A172 (cell line): Measurements from ENCODE around the gene SLC41A1. TPM values are rescaled to one million over a fixed set of nuclear protein-coding genes. Genes with fewer than 3 reads are reported as not detected.
"Not testable (repeated sequence)": the region's sequence is repeated elsewhere in the genome, so short reads cannot be mapped to it uniquely, and the experiment has no call there.

Experiments
- DNase-seq: peaks from one replicate; pipeline ENCODE4 v3.0.0-alpha.2; 2015; ENCODE audit warnings: low spot score
- total RNA-seq: library from RNA; depleted of rRNA; stranded (reverse); fragments of >200 nt; shearing (Covaris generic); gene quantifications from 2 replicates; pipeline ENCODE4 v1.2.3, GENCODE V29; 2014; rRNA removed

SLC41A1 gene
- 19.2 and 28.6 TPM in 2 replicates for total RNA-seq

GRCh38 chr1:205812878-205813754, at the start of gene SLC41A1:
SLC41A1 (minus strand) TSS chr1:205813198; CDS start chr1:205810441, 2,757 bp downstream.
- peak; percentile 91 for DNase-seq

DNA sequence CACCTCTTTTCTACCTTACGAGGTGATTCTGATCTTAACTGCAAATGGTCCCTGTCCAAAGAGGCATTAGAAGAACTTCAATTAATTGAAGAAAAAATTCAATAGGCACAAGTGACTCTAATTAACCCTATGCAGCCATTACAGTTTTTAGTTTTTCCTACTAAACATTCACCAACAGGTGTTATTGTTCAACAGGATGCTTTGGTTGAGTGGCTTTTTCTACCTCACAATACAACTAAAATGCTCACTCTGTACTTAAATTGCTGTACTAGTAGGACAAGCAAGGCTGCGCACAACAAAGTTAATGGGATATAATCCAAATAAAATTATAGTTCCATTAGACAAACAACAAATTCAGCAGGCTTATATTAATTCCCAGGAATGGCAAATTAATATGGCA, 48.5 kb upstream of the SLC41A1 start:
- DNase-seq, result no peak

GRCh38 chr1:205858141-205858961, 45.4 kb upstream of the SLC41A1 start:
- DNase-seq, result no peak

DNA sequence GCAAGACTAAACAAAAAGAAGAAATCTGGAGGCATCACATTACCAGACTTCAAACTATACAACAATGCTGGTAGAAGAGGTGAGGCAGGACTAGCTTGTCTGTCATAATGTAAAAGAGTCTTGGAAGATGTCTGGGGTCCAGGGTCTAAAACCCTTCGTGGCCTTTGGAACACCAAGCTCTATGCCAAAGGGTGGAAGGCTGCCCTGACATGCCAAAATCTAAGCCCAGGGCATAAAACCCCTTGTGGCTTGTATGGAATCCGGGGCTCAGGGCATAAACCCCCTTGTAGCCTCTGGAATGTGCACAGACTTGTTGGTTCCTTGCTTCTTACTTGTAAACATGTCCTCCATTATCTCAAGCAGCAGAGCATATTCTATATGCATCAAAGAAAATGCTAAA, 44.5 kb upstream of the SLC41A1 start:
- not testable (repeated sequence) for DNase-seq

- DNase-seq, result no peak
Measured at GRCh38 chr1:205856433-205856832, 43.4 kb upstream of the SLC41A1 start.

DNA sequence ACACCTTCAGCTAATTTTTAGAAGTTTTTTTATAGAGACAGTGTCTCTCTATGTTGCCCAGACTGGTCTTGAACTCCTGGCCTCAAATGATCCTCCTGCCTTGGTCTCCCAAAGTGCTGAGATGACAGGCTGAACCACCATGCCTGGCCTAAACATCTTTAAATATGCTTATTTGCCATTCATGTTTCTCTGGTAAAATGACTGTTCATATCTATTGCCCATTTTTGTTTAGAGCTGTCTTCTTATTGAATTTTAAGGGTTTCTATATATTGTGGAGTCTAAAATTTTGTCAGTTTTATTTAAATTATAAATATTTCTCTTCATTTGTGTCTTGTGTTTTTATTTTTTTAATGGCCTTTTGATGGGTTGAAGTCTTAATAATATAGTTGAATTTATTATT, 40.0 kb upstream of the SLC41A1 start:
- no peak for DNase-seq

DNA sequence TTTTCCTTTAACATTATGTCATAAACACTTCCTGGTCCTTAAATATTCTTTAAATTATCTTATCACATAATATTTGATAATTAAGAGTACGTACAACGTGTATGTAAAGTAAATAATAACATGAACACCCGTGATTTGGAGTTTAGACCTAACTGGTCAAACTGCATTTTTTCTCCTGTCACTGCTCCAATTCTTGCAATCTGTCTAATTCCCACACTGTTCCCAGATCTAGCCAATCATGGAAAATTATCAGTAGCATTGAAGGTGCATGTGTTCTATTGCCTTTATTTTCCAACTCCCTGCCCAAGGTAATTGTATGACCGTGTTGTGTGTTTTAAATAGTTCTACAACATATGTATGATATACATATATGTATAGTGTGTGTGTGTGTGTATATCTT, 39.0 kb upstream of the SLC41A1 start:
- DNase-seq, result no peak

DNA sequence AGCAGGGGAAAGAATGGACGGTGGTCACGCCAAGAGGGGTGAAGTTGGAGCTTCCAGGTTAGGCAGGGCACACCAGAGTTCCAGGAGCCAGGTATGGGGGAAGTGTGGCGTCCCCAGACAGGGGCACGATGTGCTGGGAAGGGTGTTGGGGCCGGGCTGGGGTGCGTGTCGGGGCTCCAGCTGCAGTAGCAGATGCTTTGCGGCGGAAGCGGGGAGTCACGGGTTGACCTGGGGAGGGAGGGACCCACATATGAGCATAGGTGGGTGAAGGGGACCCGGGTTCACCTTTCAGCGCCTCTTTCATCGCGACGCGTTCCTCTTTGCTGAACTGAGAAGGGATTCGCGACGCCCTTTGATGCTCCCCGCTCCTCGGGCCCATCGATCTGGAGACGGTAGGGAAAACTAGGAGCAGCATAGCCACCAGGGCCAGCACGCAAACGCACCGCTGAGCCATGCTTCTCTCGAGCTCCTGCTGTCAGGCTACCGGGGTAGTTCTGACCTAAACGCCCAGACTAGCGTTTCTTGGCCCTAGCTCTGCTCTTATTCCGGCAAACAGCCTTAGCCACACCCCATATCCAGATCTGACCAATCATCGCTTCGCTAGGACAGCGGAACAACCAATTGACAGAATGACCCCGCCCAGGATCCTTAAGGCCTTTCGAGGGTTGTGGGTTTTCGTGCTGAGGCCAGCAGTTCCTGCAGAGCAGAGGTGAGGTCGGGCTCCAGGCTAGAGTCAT, 36.8 kb upstream of the SLC41A1 start, which contains the start of gene PM20D1:
Gene PM20D1, minus strand, starts transcription at position 514 of the 737 bp plus-strand sequence. Its CDS starts 60 bp downstream, at position 454.
- no peak for DNase-seq

DNA sequence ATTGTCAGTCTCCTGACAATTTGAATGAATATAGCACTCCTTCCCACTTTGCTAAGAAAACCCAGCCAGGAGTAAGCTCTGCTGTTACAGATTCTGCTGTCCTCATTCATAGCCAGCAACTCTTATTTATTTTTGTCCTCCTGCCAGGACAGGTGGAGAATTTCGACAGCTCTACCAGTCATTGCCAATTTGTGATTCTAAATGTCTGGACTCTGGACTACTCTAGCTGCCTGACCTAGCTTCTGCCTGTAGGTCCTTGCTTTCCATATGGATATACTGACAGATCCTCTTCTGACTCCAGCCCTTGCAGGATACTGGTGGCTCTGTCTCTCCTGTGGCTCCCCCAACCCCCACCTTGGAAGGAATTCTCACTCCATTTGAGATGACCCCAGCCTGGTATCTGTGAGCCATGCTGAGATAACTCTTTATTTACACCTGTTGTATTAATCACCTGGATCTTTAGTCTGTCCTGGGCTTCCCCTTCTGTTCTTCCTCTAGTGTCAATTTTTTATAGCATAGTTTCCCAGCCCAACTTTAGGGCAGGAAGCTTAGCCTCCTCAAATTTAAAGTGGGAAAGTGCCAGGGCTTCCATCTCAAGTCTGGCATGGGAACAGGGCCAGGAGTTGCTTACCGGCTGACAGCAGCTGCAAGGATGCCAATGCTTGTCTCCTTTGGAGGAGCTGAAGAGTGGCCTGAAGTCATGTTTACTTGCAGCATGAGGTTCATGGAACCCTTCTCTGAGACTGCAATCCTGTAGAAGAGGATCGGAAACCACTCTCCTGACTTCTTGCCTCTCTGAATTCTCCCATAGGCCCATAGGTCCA, 30.2 kb upstream of the SLC41A1 start:
- DNase-seq, result no peak

DNA sequence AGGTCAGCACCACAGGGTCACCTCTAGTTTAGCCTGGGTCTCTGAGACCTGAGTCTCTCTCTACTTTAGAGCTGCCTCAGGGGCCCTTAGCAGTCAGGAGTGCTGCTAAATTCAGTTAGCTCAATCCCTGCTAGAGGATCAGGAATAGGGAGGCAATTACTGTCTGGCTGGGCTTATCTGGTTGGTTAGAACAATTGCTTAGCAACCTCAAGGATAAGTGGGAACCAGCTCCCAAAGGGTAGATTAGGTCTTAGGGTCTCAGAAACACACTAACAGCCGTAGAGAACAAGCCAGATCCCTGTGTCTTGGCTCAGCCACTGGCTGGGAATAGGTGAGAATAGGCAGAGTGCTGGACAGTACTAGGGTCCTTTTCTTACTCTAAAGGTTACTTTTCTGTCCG, 29.2 kb upstream of the SLC41A1 start:
- DNase-seq, result no peak

DNA sequence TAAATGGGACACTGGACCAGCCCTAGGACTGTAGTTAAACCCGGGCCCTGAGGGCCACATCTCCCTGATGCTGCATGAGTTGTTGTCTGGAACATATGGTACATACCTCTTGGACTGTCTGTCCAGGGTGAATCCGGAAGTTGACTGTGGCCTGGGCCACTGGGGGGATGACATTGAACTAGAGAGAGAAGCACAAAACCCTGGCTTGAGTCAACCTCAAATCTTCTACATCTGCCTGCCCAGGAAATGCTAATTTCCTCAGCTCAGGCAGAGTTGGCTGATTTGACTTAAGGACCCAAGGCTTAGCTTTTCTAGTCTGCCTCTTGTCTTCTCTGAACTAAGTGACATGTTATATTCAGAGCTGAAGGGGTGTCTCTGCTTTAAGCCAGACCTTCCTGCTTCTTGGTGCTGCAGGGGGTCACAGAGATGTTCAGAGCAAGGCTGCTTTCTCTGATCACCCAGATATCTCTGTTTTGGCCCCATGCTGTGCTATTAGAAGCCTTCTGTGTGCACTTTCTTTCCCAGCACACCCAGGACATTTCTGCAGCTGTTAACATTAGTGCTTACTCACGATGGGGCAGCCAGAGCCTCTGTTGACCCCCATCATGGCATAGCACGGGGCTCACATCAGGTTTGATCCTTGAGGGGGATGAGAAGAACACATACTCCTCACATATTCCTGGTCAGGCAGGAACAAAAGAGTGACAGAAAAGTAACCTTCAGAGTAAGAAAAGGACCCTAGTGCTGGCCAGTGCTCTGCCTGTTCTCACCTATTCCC, 27.3 kb upstream of the SLC41A1 start:
- DNase-seq, result no peak

DNA sequence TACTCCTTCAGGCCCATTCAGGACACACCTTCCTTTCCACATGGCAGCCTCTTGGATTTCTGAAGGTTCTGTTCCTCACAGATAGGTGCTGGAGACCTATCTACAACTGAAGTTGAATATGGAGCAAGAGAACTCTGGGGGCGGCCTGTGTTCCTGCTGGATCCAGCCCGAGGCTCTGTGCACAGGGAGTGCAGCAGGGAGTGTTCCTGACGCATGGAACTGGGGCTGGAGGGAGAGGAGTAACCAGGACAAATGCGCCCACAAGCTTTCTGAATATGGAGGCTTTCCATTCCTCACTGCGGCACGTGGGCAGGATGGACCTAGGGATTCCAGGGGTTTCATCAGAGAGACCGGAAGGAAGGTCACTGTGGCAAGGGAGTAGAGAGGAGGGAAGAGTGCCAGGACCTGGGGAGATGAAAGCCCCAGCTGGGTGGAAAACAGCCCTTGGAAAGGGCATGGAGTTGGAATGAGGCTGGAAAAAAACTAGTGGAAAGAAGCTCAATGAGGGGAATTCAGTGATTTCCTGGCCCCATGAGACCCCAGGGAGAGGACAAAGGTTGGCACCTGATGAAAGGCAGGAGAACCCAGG, 24.5 kb upstream of the SLC41A1 start:
- no peak for DNase-seq

DNA sequence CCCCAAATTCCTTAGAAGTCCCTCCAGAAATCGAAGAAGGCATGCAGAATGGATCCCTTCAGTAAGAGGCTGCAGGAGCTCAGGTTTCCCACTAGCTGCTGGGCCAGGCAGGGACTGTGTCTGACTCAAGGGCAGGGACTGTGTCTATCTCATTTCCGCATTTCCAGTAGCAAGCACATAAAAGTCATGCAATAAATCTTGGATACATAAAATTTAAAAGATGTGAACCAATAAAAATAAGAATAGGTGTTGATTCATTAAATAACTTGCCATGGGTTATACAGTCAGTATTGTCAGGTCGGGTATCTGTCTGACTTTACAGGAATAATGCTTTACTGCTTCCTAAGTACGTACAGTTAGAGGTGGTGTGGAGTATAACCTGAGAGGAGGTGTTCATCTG, 21.8 kb upstream of the SLC41A1 start:
- no peak for DNase-seq

DNA sequence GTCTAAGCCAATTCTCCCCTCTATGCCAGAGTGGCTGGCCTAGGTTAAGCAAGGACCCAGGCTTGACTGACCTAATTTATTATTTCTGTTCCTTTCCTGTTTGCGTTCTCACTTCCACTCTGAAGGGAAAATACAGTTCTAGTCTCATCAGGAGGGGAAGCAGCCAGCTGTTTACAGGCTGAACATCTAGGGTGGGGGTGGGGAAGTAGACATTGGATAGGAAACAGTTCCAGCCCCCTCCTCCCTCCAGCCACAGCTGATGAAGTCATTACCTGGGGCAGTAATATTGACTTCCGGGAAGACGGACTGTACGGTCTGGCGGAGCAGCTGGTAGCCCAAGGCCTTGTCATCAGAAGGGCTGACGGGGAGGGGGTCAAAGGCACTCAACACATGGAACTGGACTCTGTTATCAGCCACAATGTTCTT, 19.3 kb upstream of the SLC41A1 start:
- DNase-seq, result no peak

GRCh38 chr1:205827623-205828022, 14.6 kb upstream of the SLC41A1 start:
- DNase-seq, result no peak

DNA sequence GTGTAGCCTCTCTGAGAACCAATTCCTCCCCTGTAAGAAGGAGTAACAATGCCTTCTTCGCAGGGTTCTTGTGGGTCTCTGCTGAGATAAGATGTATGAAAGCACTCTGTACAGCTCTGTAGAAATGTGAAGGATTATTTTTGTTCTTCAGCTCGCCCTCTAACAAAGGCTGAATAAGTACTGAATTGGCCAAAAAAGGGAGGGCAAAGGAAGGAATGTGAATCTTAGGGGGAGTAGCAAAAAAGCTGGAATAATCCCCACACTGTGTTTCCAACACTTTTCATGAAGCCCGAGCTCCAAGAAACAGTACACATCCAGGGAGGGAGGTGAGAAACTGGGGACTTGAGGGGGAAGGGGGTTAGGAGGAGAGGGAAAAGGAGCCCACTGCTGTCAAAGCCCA, 14.0 kb upstream of the SLC41A1 start:
- DNase-seq, result no peak

DNA sequence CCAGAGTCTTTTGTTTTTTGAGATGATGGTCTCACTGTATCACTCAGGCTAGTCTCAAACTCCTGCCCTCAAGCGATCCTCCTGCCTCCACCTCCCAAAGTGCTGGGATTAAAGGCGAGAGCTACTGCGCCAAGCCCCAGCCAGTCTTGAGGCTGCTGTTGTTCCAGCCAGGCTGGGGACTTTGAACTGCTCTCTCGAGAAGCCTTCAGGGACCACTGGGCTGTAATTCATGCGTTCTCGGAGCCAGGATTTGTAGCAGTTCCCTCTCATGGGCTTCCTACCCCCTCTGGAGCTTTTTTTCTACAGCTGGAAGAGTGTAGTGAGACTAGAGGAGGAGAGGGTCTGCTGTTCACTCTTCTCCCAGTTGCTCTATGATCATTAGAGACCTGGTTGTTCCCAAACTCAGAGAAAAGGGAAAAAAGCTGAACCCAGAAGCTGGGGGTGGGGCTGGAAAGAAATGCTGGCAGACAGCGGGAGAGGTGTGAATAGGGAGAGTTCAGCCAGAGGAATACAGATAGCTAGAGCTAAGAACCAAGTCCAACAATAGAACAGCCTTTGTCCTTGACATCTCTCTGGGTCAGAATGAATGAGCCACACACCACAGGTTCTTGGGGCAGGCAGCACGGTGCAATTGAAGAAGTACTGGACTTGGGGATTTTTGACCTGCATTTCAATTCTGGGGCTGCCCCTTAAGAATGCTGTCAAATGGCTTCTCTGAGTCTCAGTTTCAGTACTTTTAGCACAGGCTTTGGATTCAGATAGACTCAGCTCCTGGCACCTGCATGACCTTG, 13.2 kb upstream of the SLC41A1 start:
- no peak for DNase-seq

GRCh38 chr1:205824180-205824579, 11.2 kb upstream of the SLC41A1 start:
- no peak for DNase-seq

DNA sequence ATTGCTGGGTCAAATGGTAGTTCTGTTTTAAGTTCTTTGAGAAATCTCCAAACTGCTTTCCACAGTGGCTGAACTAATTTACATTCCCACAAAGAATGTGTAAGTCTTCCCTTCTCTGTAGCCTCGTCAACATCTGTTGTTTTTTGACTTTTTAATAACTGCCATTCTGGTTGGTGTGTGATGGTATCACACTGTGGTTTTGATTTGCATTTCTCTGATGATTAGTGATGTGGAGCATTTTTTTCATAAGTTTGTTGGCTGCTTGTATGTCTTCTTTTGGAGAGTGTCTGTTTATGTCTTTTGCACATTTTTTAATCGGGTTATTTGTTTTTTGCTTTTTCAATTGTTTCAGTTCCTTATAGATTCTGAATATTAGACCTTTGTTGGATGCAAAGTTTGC, 10.3 kb upstream of the SLC41A1 start:
- not testable (repeated sequence) for DNase-seq
